ENCODE measurements around the gene GMIP. TPM values are rescaled to one million over a fixed set of nuclear protein-coding genes. Genes with fewer than 3 reads are reported as not detected.

GMIP gene
- total RNA-seq, 1 experiment from 2014 or later = 12.7 TPM

DNA sequence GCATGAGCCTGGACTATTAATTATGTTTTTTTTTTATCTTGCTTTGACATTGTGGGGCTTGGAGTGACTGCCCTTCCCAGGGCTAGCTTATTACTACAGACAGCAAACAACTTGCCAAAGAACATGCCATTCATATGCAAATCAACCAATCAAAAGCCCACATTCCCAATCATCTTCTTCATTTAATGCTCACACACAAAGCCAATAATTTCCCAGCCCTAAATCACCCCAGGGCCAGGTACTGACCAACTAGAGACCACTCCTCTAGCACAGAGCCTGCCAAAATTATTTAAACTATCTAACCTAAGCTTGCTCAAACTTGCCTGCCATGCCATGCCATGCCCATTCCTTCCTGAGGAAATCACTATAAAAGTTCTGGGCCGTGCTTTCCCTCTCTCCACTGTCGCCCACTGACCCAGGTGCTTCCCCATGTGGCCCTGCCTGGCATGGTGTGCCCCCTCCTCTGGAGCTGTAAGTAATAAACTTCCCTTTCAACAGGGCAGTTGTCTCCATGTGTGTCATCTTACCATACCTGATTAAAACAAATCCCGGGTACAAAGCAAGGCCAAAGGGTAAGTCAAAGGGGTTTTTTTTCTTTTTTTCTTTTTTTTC lies 40.6 kb downstream of the GMIP start:
- no peak for TF ChIP-seq CTCF (conservative IDR thresholded peaks at IDR 0.05)
- no peak overlapping the region for H2BK120ac ChIP-seq (ENCODE audit: low read depth, low read length, poor library complexity, severe bottlenecking)
- H3K27me3 Mint-ChIP-seq (ENCODE audit: low read depth) = no peaks in the 10 kb centered on the region
- no peak overlapping the region for H3K4ac ChIP-seq (ENCODE audit: low read depth, low read length)
- no peak overlapping the region for H2BK20ac ChIP-seq (ENCODE audit: low read depth, low read length, poor library complexity, severe bottlenecking)
- WGBS (ENCODE audit: extremely low coverage, insufficient read length, low lambda C conversion rate) = no CpG with 5 or more reads among the region's 3 CpGs
- H3K4me3 Mint-ChIP-seq = no peak overlapping the region
- H3K23ac ChIP-seq (ENCODE audit: insufficient read length, low read depth, low read length) = no peak overlapping the region
- peaks cover 14 to 22% of the 10 kb centered on the region in 2 experiments for H3K4me1 Mint-ChIP-seq
- no peak overlapping the region for H2AFZ ChIP-seq (ENCODE audit: low read length)
- H3K23me2 ChIP-seq (ENCODE audit: insufficient read length, low read depth, low read length, poor library complexity, severe bottlenecking) = no peaks in the 10 kb centered on the region
- no peaks in the 10 kb centered on the region for H3K36me3 Mint-ChIP-seq (ENCODE audit: insufficient read depth in 1 of 3, low read depth in 3 of 3)
- H3K79me2 ChIP-seq (ENCODE audit: insufficient read depth, low read length) = no peaks in the 10 kb centered on the region
- H3K4me1 ChIP-seq (ENCODE audit: insufficient read depth, low read length) = peaks cover 4% of the 10 kb centered on the region; the same call in 1 of the 2 replicates
- H4K91ac ChIP-seq (ENCODE audit: insufficient read length, low read depth, low read length) = no peak overlapping the region
- no peak overlapping the region for H4K5ac ChIP-seq (ENCODE audit: insufficient read length, low read depth, low read length)
- no peak overlapping the region for H3K27ac ChIP-seq (ENCODE audit: insufficient read length, low read depth, low read length)
- H2BK15ac ChIP-seq (ENCODE audit: low read depth, low read length) = no peak overlapping the region
- no peak overlapping the region for H3K14ac ChIP-seq (ENCODE audit: insufficient read depth, low read length)
- no peak overlapping the region for H2BK5ac ChIP-seq (ENCODE audit: insufficient read length, low read length)
- H4K8ac ChIP-seq (replicated peaks; ENCODE audit: insufficient read length, low read depth, low read length) = no peak overlapping the region
- no peaks in the 10 kb centered on the region for H4K20me1 ChIP-seq (ENCODE audit: control insufficient read depth, insufficient read depth, insufficient read length)
- H3K4me2 ChIP-seq (ENCODE audit: insufficient read depth, insufficient read length, low read length) = no peak overlapping the region
- no peaks in the 10 kb centered on the region for H3K27me3 ChIP-seq (ENCODE audit: insufficient read depth, low read length)
- peak overlapping the region; percentile 27 to 68 (median 48); a peak in 6 of 7 replicates for H3K27ac Mint-ChIP-seq
- H3K9me3 ChIP-seq (ENCODE audit: control insufficient read depth, low read depth, low read length) = no peaks in the 10 kb centered on the region
- H3K9ac ChIP-seq (ENCODE audit: extremely low read depth, insufficient read length, low read length) = no peak overlapping the region
- H3T11ph ChIP-seq (ENCODE audit: low read length) = no peak overlapping the region
- H3K18ac ChIP-seq (ENCODE audit: insufficient read length, low read depth, low read length) = no peak overlapping the region
- H3K56ac ChIP-seq (ENCODE audit: insufficient read length, low read depth, low read length) = no peak overlapping the region
- H2BK12ac ChIP-seq (ENCODE audit: insufficient read length, low read depth, low read length) = no peak overlapping the region
- no peaks in the 10 kb centered on the region for H3K79me1 ChIP-seq (ENCODE audit: insufficient read depth, low read depth, low read length, poor library complexity, severe bottlenecking)
- H3K9me3 Mint-ChIP-seq = no peaks in the 10 kb centered on the region
- H2AK5ac ChIP-seq (ENCODE audit: insufficient read length, low read length) = no peak overlapping the region
- DNase-seq = no peak

All from H9 (cell line).